OCI-LY3 (cell line): ENCODE measurements around the gene HRAS.

Experiments
- H2AFZ ChIP-seq: fragments of 200-600, 300-600 bp; shearing (Covaris generic); 2 replicates; pipeline ENCODE4 v1.6.0; 2014; ENCODE audit warnings: antibody characterized with exemption, low read depth, low read length
- H3K27ac ChIP-seq: fragments of 200-600, 300-600 bp; sonication (generic); 2 replicates; pipeline ENCODE4 v1.5.1; 2014; ENCODE audit warnings: mild to moderate bottlenecking, low read length, moderate library complexity, mixed read lengths
- H3K27me3 ChIP-seq: fragments of 200-600, 300-600 bp; sonication (generic); 2 replicates; pipeline ENCODE4 v1.6.1; 2014; ENCODE audit warnings: low read depth, low read length, mixed read lengths
- H3K36me3 ChIP-seq: fragments of 200-600, 300-600 bp; sonication (generic); replicated peaks from 2 replicates; pipeline ENCODE3; 2014; ENCODE audit warnings: low read depth, low read length, mixed read lengths
- H3K4me1 ChIP-seq: fragments of 300-600, 200-600 bp; sonication (generic); 2 replicates; pipeline ENCODE4 v1.6.1; 2014; ENCODE audit warnings: low read length, mixed read lengths
- H3K4me2 ChIP-seq: fragments of 200-600, 300-600 bp; sonication (generic); 2 replicates; pipeline ENCODE4 v1.6.1; 2014; ENCODE audit warnings: low read length, mixed read lengths
- H3K4me3 ChIP-seq: fragments of 300-600, 200-600 bp; sonication (generic); 2 replicates; pipeline ENCODE4 v1.5.1; 2014; ENCODE audit warnings: antibody characterized with exemption, mild to moderate bottlenecking, low read length, moderate library complexity
- H3K79me2 ChIP-seq: fragments of 300-600, 200-600 bp; shearing (Covaris generic); 2 replicates; pipeline ENCODE4 v1.6.1; 2014; ENCODE audit warnings: mild to moderate bottlenecking, low read length, mixed read lengths
- H3K9ac ChIP-seq: fragments of 300-600, 200-600 bp; shearing (Covaris generic); 2 replicates; pipeline ENCODE4 v1.6.0; 2014; ENCODE audit warnings: mild to moderate bottlenecking, low read length, moderate library complexity
- H3K9me3 ChIP-seq: fragments of 200-600, 300-600 bp; shearing (Covaris generic); 2 replicates; pipeline ENCODE4 v1.6.1; 2014; ENCODE audit warnings: low read length, mixed read lengths; ENCODE audit not compliant: insufficient read depth
- H4K20me1 ChIP-seq: fragments of 200-600, 300-600 bp; sonication (generic); 2 replicates; pipeline ENCODE4 v1.6.1; 2016; ENCODE audit warnings: low read length, mixed read lengths; ENCODE audit not compliant: insufficient read depth
- CTCF ChIP-seq: fragments of 200-600, 300-600 bp; sonication (generic); IDR thresholded peaks from 2 replicates; pipeline ENCODE4 v1.5.1; 2014; ENCODE audit warnings: antibody characterized with exemption, low read length, low read depth
- EZH2phosphoT487 ChIP-seq: fragments of 200-600 bp; shearing (Covaris generic); IDR thresholded peaks from 2 replicates; pipeline ENCODE4 v1.6.1; 2018; ENCODE audit warnings: antibody characterized with exemption, mixed run types, low read depth

The HRAS gene

GRCh38 chr11:498297-499181 lies 36.8 kb downstream of the HRAS start:
- no peaks in the 10 kb centered on the region for H4K20me1 ChIP-seq
- 0 out of 2 replicates have a peak, but pooled peaks cover 5% of the 10 kb centered on the region for H3K9me3 ChIP-seq
- no peaks in the 10 kb centered on the region for H3K27me3 ChIP-seq
- peaks cover 55% of the 10 kb centered on the region for H3K36me3 ChIP-seq
- no peak overlapping the region for H3K9ac ChIP-seq
- no peak for TF ChIP-seq EZH2phosphoT487
- TF ChIP-seq CTCF = no peak
- H3K79me2 ChIP-seq = peaks cover 10% of the 10 kb centered on the region; the same call in 1 of the 2 replicates
- no peak overlapping the region for H3K4me2 ChIP-seq
- no peak overlapping the region for H3K4me3 ChIP-seq
- H3K27ac ChIP-seq = no peak overlapping the region
- H2AFZ ChIP-seq = no peak overlapping the region
- peaks cover 21% of the 10 kb centered on the region for H3K4me1 ChIP-seq

- H3K36me3 ChIP-seq = peaks cover 55% of the 10 kb centered on the region
- TF ChIP-seq CTCF = no peak
- TF ChIP-seq EZH2phosphoT487 = no peak
These were observed 37.6 kb downstream of the HRAS start for GRCh38 chr11:497565-498296.

GRCh38 chr11:496834-497564 lies 38.4 kb downstream of the HRAS start:
- Histone ChIP-seq H3K27me3 (no peaks in the 10 kb centered on the region), H3K4me2 (no peak overlapping the region), H4K20me1 (no peaks in the 10 kb centered on the region), H3K9ac (no peak overlapping the region), H3K4me3 (no peak overlapping the region), H3K27ac (no peak overlapping the region), H3K79me2 (peaks cover 6% of the 10 kb centered on the region; the same call in 1 of the 2 replicates), H3K4me1 (peaks cover 9% of the 10 kb centered on the region), H2AFZ (no peak overlapping the region), H3K9me3 (0 out of 2 replicates have a peak, but pooled peaks cover 5% of the 10 kb centered on the region), H3K36me3 (peaks cover 55% of the 10 kb centered on the region)
- no peak for TF ChIP-seq EZH2phosphoT487
- no peak for TF ChIP-seq CTCF

More at GRCh38 chr11:497565-498296, 37.6 kb downstream of the HRAS start:
- Histone ChIP-seq H3K4me3 (no peak overlapping the region), H3K79me2 (peaks cover 9% of the 10 kb centered on the region; the same call in 1 of the 2 replicates), H3K4me2 (no peak overlapping the region), H3K9ac (no peak overlapping the region), H2AFZ (no peak overlapping the region), H3K4me1 (peaks cover 14% of the 10 kb centered on the region), H3K9me3 (0 out of 2 replicates have a peak, but pooled peaks cover 5% of the 10 kb centered on the region), H3K27ac (no peak overlapping the region), H4K20me1 (no peaks in the 10 kb centered on the region), H3K27me3 (no peaks in the 10 kb centered on the region)
